HepG2 (cell line): ENCODE data around the gene PSMB9. TPM values are rescaled to one million over a fixed set of nuclear protein-coding genes. Genes with fewer than 3 reads are reported as not detected.

Source experiments
- AGO2 ChIP-seq: fragments of 200-400 bp; formaldehyde crosslinking; optimal IDR thresholded peaks from 2 replicates; pipeline ENCODE3; 2017; ENCODE audit warnings: mild to moderate bottlenecking, low read depth, low read length, moderate library complexity
- BORCS8-MEF2B ChIP-seq: sonication (generic); formaldehyde crosslinking; IDR thresholded peaks from 2 replicates; pipeline ENCODE4 v1.8.0; 2022; ENCODE audit warnings: mild to moderate bottlenecking, missing genetic modification reagents
- CCDC6 ChIP-seq: sonication (generic); formaldehyde crosslinking; IDR thresholded peaks from 2 replicates; pipeline ENCODE4 v1.8.1; 2022; ENCODE audit warnings: mild to moderate bottlenecking, missing genetic modification reagents, moderate library complexity
- CENPX ChIP-seq: sonication (generic); formaldehyde crosslinking; IDR thresholded peaks from 2 replicates; pipeline ENCODE4 v1.9.0; 2021; ENCODE audit warnings: mild to moderate bottlenecking, missing genetic modification reagents, moderate library complexity
- GATA4 ChIP-seq: sonication (generic); IDR thresholded peaks from 2 replicates; pipeline ENCODE4 v1.6.1; 2016; ENCODE audit warnings: antibody characterized with exemption, low read depth, borderline replicate concordance
- NFKBIZ ChIP-seq: IDR thresholded peaks from 2 replicates; pipeline ENCODE4 v1.6.1; 2018; ENCODE audit warnings: missing genetic modification reagents, missing compliant biosample characterization
- PHB2 ChIP-seq: fragments of 450-650 bp; IDR thresholded peaks from 2 replicates; pipeline ENCODE4 v1.6.1; 2018; ENCODE audit not compliant: partially characterized antibody
- YEATS4 ChIP-seq: sonication (generic); formaldehyde crosslinking; IDR thresholded peaks from 2 replicates; pipeline ENCODE4 v1.4.0; 2020; ENCODE audit warnings: missing genetic modification reagents, borderline replicate concordance
- ZNF253 ChIP-seq: sonication (generic); formaldehyde crosslinking; IDR thresholded peaks from 2 replicates; pipeline ENCODE4 v1.8.0; 2022; ENCODE audit warnings: mild to moderate bottlenecking, missing genetic modification reagents, borderline replicate concordance
- ZNF549 ChIP-seq: sonication (generic); formaldehyde crosslinking; IDR thresholded peaks from 2 replicates; pipeline ENCODE4 v1.5.0; 2020; ENCODE audit warnings: missing genetic modification reagents
- ZNF556 ChIP-seq: sonication (generic); formaldehyde crosslinking; IDR thresholded peaks from 2 replicates; pipeline ENCODE4 v1.4.0; 2020; ENCODE audit warnings: mild to moderate bottlenecking, missing genetic modification reagents, borderline replicate concordance
- ZNF7 ChIP-seq: IDR thresholded peaks from 2 replicates; pipeline ENCODE4 v1.6.1; 2016; ENCODE audit warnings: missing biosample characterization, missing genetic modification reagents
- polyA plus RNA-seq, 8 experiments: library from polyadenylated mRNA; depleted of rRNA in 3 of 8; stranded (reverse) in 7 of 8; unstranded in 1 of 8; fragments of >200 nt; fragmentation: Illumina TruSeq in 4 of 8; extraction: Trizol in 4 of 8; gene quantifications; 2 replicates each; pipeline versions ENCODE4 v1.2.1 to v1.2.3, GENCODE V29; 2011 to 2016; ENCODE audit warnings: low read depth in 4 of 8, missing spikeins in 1 of 8, mixed read lengths in 1 of 8; ENCODE audit not compliant: insufficient read depth in 1 of 8
- total RNA-seq, 5 experiments: library from RNA; depleted of rRNA; stranded (reverse); fragments of >200 nt; fragmentation: Illumina TruSeq; extraction: Trizol; gene quantifications; 2 replicates each; pipeline ENCODE4 v1.2.3, GENCODE V29; 2016; ENCODE audit warnings: low read depth in 1 of 5
- TF ChIP-seq, protein P1 (sequence below): sonication (generic); formaldehyde crosslinking; IDR thresholded peaks from 2 replicates; pipeline ENCODE4 v1.5.1; 2020; ENCODE audit warnings: mild to moderate bottlenecking, missing genetic modification reagents
- TF ChIP-seq, protein P2 (sequence below): sonication (generic); formaldehyde crosslinking; conservative IDR thresholded peaks from 2 replicates; pipeline ENCODE4 v1.8.0; 2022; ENCODE audit warnings: low read depth, missing genetic modification reagents
- TF ChIP-seq, protein P3 (sequence below): sonication (generic); formaldehyde crosslinking; IDR thresholded peaks from 2 replicates; pipeline ENCODE4 v1.5.0; 2020; ENCODE audit warnings: missing genetic modification reagents, mild to moderate bottlenecking, borderline replicate concordance
- TF ChIP-seq, protein P4 (sequence below): IDR thresholded peaks from 2 replicates; pipeline ENCODE4 v1.6.1; 2016; ENCODE audit warnings: low read depth, control low read depth
- TF ChIP-seq, protein P5 (sequence below): IDR thresholded peaks from 2 replicates; pipeline ENCODE4 v1.6.1; 2016
- TF ChIP-seq, protein P6 (sequence below): sonication (generic); formaldehyde crosslinking; IDR thresholded peaks from 2 replicates; pipeline ENCODE4 v1.9.0; 2022; ENCODE audit warnings: low read depth, missing genetic modification reagents

The PSMB9 gene
- total and polyA plus RNA-seq, 2 of the 13 experiments (the other 11 are each of a cell fraction or from before 2014, with no cell fraction given), result 15.6 to 16.0 TPM

DNA sequence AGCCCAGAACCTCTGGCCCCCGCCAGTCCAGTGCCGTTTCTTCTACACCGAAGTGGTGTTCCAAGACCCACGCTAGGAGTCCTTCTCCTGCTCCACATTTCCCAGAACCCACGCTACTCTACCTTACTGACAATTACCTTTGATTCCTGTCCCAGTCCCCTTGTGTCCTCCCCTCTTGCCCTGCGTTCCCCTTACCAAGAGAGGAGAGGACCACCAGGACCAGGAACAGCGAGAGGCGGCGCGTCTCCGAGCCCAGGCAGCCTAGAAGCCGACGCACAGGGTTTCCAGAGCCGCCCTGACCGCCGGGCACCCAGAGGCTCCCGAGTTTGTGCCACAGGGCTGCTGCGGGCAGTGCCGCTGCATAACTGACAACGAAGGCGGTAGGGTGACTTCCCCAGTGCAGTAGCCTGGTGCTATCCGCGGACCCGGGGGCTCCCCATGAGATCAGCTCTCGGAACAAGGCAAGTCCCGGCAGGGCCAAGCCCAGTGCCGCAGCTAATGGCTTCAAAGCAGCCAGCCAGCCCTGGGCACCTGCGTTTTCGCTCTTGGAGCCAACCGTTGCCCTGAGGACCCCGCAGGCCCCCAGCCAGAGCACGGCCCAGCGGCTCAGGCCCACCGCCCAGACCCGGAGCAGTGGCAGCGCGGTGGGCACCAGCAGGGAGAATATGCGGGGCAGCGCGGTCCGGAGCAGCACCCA is 1.0 kb upstream of the PSMB9 start (continued):
- TF ChIP-seq, protein P1, sequence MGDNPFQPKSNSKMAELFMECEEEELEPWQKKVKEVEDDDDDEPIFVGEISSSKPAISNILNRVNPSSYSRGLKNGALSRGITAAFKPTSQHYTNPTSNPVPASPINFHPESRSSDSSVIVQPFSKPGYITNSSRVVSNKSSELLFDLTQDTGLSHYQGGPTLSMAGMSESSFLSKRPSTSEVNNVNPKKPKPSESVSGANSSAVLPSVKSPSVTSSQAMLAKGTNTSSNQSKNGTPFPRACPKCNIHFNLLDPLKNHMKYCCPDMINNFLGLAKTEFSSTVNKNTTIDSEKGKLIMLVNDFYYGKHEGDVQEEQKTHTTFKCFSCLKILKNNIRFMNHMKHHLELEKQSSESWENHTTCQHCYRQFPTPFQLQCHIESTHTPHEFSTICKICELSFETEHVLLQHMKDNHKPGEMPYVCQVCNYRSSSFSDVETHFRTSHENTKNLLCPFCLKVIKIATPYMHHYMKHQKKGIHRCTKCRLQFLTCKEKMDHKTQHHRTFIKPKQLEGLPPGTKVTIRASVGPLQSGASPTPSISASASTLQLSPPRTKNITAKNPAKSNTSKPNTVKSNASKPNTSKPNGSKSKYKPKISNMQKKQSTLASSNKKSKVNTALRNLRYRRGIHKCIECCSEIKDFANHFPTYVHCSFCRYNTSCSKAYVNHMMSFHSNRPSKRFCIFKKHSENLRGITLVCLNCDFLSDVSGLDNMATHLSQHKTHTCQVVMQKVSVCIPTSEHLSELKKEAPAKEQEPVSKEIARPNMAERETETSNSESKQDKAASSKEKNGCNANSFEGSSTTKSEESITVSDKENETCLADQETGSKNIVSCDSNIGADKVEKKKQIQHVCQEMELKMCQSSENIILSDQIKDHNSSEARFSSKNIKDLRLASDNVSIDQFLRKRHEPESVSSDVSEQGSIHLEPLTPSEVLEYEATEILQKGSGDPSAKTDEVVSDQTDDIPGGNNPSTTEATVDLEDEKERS (CRISPR knock-in tag), result no peak
- TF ChIP-seq ZNF253 (CRISPR knock-in tag) (peak; percentile 67; the same call in 1 of the 2 replicates), GATA4 (no peak), ZNF556 (CRISPR knock-in tag) (no peak), AGO2 (no peak), BORCS8-MEF2B (CRISPR knock-in tag) (0 out of 2 replicates have a peak, but pooled peaks have one; percentile 25), CENPX (CRISPR knock-in tag) (no peak), CCDC6 (CRISPR knock-in tag) (peak; percentile 86), ZNF7 (CRISPR knock-in tag) (no peak), ZNF549 (CRISPR knock-in tag) (no peak), NFKBIZ (CRISPR knock-in tag) (no peak), YEATS4 (CRISPR knock-in tag) (no peak; the same call in 1 of the 2 replicates), PHB2 (no peak)
- TF ChIP-seq, protein P2, sequence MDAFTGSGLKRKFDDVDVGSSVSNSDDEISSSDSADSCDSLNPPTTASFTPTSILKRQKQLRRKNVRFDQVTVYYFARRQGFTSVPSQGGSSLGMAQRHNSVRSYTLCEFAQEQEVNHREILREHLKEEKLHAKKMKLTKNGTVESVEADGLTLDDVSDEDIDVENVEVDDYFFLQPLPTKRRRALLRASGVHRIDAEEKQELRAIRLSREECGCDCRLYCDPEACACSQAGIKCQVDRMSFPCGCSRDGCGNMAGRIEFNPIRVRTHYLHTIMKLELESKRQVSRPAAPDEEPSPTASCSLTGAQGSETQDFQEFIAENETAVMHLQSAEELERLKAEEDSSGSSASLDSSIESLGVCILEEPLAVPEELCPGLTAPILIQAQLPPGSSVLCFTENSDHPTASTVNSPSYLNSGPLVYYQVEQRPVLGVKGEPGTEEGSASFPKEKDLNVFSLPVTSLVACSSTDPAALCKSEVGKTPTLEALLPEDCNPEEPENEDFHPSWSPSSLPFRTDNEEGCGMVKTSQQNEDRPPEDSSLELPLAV (CRISPR knock-in tag), result no peak
- TF ChIP-seq, protein P3, sequence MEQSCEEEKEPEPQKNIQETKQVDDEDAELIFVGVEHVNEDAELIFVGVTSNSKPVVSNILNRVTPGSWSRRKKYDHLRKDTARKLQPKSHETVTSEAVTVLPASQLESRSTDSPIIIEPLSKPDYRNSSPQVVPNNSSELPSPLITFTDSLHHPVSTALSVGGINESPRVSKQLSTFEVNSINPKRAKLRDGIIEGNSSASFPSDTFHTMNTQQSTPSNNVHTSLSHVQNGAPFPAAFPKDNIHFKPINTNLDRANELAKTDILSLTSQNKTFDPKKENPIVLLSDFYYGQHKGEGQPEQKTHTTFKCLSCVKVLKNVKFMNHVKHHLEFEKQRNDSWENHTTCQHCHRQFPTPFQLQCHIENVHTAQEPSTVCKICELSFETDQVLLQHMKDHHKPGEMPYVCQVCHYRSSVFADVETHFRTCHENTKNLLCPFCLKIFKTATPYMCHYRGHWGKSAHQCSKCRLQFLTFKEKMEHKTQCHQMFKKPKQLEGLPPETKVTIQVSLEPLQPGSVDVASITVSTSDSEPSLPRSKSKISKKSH (CRISPR knock-in tag), result peak; percentile 36
- TF ChIP-seq, protein P4, sequence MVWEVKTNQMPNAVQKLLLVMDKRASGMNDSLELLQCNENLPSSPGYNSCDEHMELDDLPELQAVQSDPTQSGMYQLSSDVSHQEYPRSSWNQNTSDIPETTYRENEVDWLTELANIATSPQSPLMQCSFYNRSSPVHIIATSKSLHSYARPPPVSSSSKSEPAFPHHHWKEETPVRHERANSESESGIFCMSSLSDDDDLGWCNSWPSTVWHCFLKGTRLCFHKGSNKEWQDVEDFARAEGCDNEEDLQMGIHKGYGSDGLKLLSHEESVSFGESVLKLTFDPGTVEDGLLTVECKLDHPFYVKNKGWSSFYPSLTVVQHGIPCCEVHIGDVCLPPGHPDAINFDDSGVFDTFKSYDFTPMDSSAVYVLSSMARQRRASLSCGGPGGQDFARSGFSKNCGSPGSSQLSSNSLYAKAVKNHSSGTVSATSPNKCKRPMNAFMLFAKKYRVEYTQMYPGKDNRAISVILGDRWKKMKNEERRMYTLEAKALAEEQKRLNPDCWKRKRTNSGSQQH (CRISPR knock-in tag), result no peak
- TF ChIP-seq, protein P5, sequence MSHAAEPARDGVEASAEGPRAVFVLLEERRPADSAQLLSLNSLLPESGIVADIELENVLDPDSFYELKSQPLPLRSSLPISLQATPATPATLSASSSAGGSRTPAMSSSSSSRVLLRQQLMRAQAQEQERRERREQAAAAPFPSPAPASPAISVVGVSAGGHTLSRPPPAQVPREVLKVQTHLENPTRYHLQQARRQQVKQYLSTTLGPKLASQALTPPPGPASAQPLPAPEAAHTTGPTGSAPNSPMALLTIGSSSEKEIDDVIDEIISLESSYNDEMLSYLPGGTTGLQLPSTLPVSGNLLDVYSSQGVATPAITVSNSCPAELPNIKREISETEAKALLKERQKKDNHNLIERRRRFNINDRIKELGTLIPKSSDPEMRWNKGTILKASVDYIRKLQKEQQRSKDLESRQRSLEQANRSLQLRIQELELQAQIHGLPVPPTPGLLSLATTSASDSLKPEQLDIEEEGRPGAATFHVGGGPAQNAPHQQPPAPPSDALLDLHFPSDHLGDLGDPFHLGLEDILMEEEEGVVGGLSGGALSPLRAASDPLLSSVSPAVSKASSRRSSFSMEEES (CRISPR knock-in tag), result no peak
- TF ChIP-seq, protein P6, sequence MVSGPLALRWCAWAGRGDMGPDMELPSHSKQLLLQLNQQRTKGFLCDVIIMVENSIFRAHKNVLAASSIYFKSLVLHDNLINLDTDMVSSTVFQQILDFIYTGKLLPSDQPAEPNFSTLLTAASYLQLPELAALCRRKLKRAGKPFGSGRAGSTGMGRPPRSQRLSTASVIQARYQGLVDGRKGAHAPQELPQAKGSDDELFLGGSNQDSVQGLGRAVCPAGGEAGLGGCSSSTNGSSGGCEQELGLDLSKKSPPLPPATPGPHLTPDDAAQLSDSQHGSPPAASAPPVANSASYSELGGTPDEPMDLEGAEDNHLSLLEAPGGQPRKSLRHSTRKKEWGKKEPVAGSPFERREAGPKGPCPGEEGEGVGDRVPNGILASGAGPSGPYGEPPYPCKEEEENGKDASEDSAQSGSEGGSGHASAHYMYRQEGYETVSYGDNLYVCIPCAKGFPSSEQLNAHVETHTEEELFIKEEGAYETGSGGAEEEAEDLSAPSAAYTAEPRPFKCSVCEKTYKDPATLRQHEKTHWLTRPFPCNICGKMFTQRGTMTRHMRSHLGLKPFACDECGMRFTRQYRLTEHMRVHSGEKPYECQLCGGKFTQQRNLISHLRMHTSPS, result no peak; the same call in 1 of the 2 replicates
